ENCODE results near the gene RAB21. TPM values are rescaled to one million over a fixed set of nuclear protein-coding genes. Genes with fewer than 3 reads are reported as not detected.

The RAB21 gene
- total RNA-seq, 4 donors from 2014 or later: 15.9 to 48.4 (median 29.9) TPM

DNA sequence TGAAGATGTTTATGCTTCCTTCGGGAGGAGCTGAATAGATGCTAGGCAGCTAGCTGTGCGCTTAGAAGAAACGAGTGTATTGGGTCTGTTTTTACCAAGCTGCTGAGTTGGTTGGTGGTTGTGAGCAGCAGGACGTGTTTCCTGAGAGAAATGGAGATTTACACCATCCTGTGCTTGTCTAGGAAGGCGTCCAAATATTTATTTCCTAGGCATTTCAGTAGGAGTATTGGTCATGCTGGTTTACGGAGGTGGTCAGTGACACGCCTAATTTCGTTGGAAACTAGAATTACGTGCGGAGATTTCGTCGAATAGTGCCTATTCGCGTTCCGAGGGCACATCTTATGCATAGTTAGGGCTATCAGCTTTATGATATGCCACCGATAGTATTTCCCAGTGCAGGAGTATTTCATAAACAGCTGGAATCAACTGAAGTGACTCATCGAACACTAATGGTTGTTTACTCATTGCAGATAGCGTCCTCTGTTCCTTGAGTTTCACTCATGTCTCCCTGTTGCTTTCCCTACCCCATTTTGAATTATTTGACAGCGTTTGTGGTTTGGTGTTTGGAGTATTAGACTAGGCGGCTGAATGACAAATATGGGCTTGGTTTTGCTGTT lies 85.7 kb downstream of the RAB21 start:
- no peak for DNase-seq
- H3K4me3 ChIP-seq: peak overlapping the region; percentile 58 to 76 (median 64)
- peak overlapping the region; percentile 88 to 95 (median 92) for H3K27ac ChIP-seq
- peaks cover 10 to 43% (median 16%) of the 10 kb centered on the region in 4 donors for H3K4me1 ChIP-seq
- TF ChIP-seq POLR2A (IDR thresholded peaks at IDR 0.05) (no peak), POLR2AphosphoS5 (IDR thresholded peaks at IDR 0.05) (peak in 1 of 3 donors; percentile 34)
- no peaks in the 10 kb centered on the region for H3K36me3 ChIP-seq
- H3K9me3 ChIP-seq: no peaks in the 10 kb centered on the region
- no peaks in the 10 kb centered on the region for H3K27me3 ChIP-seq
- in situ Hi-C loops (cut with MboI; ENCODE audit: low pct_ligation_motif_present in 1 of 4, low pct_unique_long_range_greater_than_20kb in 1 of 4, low sequenced_read_pairs in 3 of 4): loop anchor here in 3 of 4 donors (10.0 to 25.0 kb wide), 3 partner anchors 66 to 97 kb away; partner anchors contain the start of genes RAB21 (in 1 of the 3) and TPH2 (in 1 of the 3)
- intact Hi-C loops (cut with DNase I; ENCODE audit: low total_unique reads): no loop called here
- WGBS, 2 donors (ENCODE audit: low coverage in 1 of 2): 2 to 5% methylated on average over 8 to 20 of the region's 20 CpGs

GRCh38 chr12:71846322-71846940 lies 91.8 kb downstream of the RAB21 start:
- H3K4me3 ChIP-seq: no peak overlapping the region
- 77 to 100% methylated on average over 1 to 3 of the region's 3 CpGs for WGBS, 2 donors (ENCODE audit: low coverage in 1 of 2)
- peaks cover 0 to 42% (median 4%) of the 10 kb centered on the region in 4 donors for H3K4me1 ChIP-seq
- intact Hi-C loops (cut with DNase I; ENCODE audit: low total_unique reads) (no loop called here), in situ Hi-C loops (cut with MboI; ENCODE audit: low pct_ligation_motif_present in 1 of 4, low pct_unique_long_range_greater_than_20kb in 1 of 4, low sequenced_read_pairs in 3 of 4) (loop anchor here in 3 of 4 donors (10.0 to 25.0 kb wide), 3 partner anchors 72 to 92 kb away; partner anchors contain the start of genes RAB21 (in 1 of the 3) and TPH2 (in 1 of the 3))
- TF ChIP-seq, protein P1, sequence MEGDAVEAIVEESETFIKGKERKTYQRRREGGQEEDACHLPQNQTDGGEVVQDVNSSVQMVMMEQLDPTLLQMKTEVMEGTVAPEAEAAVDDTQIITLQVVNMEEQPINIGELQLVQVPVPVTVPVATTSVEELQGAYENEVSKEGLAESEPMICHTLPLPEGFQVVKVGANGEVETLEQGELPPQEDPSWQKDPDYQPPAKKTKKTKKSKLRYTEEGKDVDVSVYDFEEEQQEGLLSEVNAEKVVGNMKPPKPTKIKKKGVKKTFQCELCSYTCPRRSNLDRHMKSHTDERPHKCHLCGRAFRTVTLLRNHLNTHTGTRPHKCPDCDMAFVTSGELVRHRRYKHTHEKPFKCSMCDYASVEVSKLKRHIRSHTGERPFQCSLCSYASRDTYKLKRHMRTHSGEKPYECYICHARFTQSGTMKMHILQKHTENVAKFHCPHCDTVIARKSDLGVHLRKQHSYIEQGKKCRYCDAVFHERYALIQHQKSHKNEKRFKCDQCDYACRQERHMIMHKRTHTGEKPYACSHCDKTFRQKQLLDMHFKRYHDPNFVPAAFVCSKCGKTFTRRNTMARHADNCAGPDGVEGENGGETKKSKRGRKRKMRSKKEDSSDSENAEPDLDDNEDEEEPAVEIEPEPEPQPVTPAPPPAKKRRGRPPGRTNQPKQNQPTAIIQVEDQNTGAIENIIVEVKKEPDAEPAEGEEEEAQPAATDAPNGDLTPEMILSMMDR (IDR thresholded peaks at IDR 0.05): peak; percentile 44 to 56 (median 49)
- no peak for TF ChIP-seq POLR2A (IDR thresholded peaks at IDR 0.05)
- no peak for DNase-seq
- no peaks in the 10 kb centered on the region for H3K36me3 ChIP-seq
- H3K9me3 ChIP-seq: no peaks in the 10 kb centered on the region
- no peak overlapping the region for H3K27ac ChIP-seq
- H3K27me3 ChIP-seq: no peaks in the 10 kb centered on the region

DNA sequence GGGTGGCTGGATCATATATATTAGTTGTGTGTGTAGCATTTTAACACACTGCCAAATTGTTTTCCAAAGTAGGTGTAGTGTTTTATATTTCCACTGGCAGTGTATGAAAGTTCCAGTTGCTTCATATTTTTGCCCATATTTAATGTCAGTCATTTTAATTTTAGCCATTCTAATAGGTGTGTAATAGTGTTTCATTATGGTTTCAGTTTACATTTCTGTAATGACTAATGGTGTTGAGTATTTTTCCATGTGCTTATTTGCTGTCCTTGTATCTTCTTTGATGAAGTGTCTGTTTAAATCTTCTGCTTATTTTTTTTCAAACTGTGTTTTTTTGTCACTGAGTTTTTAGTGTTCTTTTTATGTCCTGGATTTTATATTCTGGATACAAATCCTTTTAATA lies 93.5 kb downstream of the RAB21 start:
- no peak for TF ChIP-seq POLR2A (IDR thresholded peaks at IDR 0.05)
- no peak for TF ChIP-seq POLR2AphosphoS5 (IDR thresholded peaks at IDR 0.05)
- TF ChIP-seq EP300 (IDR thresholded peaks at IDR 0.05; ENCODE audit: low read depth): no peak
- TF ChIP-seq, protein P1 (IDR thresholded peaks at IDR 0.05): no peak
- Histone ChIP-seq H3K27ac (no peak overlapping the region), H3K27me3 (no peaks in the 10 kb centered on the region), H3K4me1 (peaks cover 0 to 29% (median 3%) of the 10 kb centered on the region in 4 donors), H3K36me3 (no peaks in the 10 kb centered on the region), H3K9me3 (no peaks in the 10 kb centered on the region), H3K4me3 (no peak overlapping the region)
- no peak for DNase-seq
- in situ Hi-C loops (cut with MboI; ENCODE audit: low pct_ligation_motif_present in 1 of 4, low pct_unique_long_range_greater_than_20kb in 1 of 4, low sequenced_read_pairs in 3 of 4): loop anchor here in 3 of 4 donors (10.0 to 25.0 kb wide), 3 partner anchors 73 to 93 kb away; partner anchors contain the start of genes RAB21 (in 1 of the 3) and TPH2 (in 1 of the 3)
- intact Hi-C loops (cut with DNase I; ENCODE audit: low total_unique reads): no loop called here

DNA sequence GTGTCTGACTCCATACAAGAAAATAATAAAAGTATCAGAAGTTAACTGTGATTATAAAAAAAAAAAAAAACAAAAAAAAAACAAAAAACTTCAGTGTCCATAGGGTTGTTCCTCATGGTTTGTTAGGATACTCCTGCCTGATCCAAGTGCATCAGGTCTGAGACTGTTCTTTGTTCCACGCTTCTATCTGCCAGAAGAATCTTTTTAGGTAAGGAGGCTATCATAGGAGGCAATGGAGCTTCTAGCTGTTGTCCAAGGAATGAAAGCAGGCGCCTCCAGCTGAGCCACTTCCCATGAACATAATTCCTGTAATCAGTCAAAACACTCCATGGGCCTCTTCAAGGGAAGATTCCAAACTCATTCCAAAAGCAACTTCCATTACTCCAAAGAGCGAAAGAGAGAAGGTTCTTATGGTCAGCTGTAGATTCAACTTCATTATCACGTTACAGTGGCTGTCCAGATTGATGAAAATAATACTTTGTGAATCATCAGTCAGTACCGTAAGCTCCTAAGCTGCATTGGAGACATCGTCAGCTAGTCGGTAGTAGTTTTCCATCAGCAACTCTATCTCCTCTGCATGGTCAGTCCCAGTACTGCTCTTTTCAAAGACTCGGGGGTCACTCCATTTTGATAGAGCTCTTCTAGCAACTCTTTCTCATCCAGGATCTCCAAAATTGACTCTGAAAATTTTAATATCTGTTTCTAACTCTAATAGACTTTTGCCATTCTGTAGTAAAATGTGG lies 94.6 kb downstream of the RAB21 start:
- 89 to 97% methylated on average over 8 of the region's 8 CpGs for WGBS, 2 donors (ENCODE audit: low coverage in 1 of 2)
- Histone ChIP-seq H3K4me3 (no peak overlapping the region), H3K27ac (no peak overlapping the region), H3K9me3 (no peaks in the 10 kb centered on the region), H3K36me3 (no peaks in the 10 kb centered on the region), H3K4me1 (peaks cover 0 to 18% (median 3%) of the 10 kb centered on the region in 4 donors), H3K27me3 (no peaks in the 10 kb centered on the region)
- TF ChIP-seq POLR2AphosphoS5 (IDR thresholded peaks at IDR 0.05) (no peak), EP300 (IDR thresholded peaks at IDR 0.05; ENCODE audit: low read depth) (no peak), POLR2A (IDR thresholded peaks at IDR 0.05) (no peak)
- TF ChIP-seq, protein P1 (IDR thresholded peaks at IDR 0.05): no peak
- in situ Hi-C loops (cut with MboI; ENCODE audit: low pct_ligation_motif_present in 1 of 4, low pct_unique_long_range_greater_than_20kb in 1 of 4, low sequenced_read_pairs in 3 of 4): loop anchor here in 3 of 4 donors (10.0 to 25.0 kb wide), 3 partner anchors 74 to 94 kb away; partner anchors contain the start of genes RAB21 (in 1 of the 3) and TPH2 (in 1 of the 3)
- intact Hi-C loops (cut with DNase I; ENCODE audit: low total_unique reads): no loop called here
- no peak for DNase-seq

Other genes starting within 250 kb of the RAB21 start
- gene ZFC3H1, start 91.0 kb upstream of the RAB21 start, total RNA-seq: 100 to 1,000 TPM in 2 of 4 donors, 10 to 100 TPM in 2; 61.9 to 141 (median 91.6) TPM
- gene THAP2, start 90.6 kb upstream of the RAB21 start, total RNA-seq: 1 to 10 TPM in 3 of 4 donors, not detected in 1; 2.8 to 3.5 (median 3.3) TPM
- gene TMEM19, start 68.8 kb upstream of the RAB21 start, total RNA-seq: 10 to 100 TPM in 2 of 4 donors, 1 to 10 TPM in 2; 7.9 to 41.1 (median 20.4) TPM
- gene TBC1D15, start 84.9 kb downstream of the RAB21 start, total RNA-seq: 10 to 100 TPM in 3 of 4 donors, 1 to 10 TPM in 1; 5.6 to 42.1 (median 31.1) TPM
- gene TPH2, start 184.0 kb downstream of the RAB21 start, total RNA-seq: not detected